GM15510 (cell line): ENCODE data around the gene RABGAP1.

Experiments used
- POLR2A ChIP-seq: IDR thresholded peaks from 3 replicates; pipeline ENCODE4 v1.6.1; 2011; ENCODE audit warnings: borderline replicate concordance; ENCODE audit not compliant: insufficient read length; ENCODE audit errors: extremely low read depth

Gene RABGAP1

GRCh38 chr9:123150708-123151503 is 210.1 kb downstream of the RABGAP1 start:
- no peak for TF ChIP-seq POLR2A
